ENCODE measurements around the gene FMNL2. TPM values are rescaled to one million over a fixed set of nuclear protein-coding genes. Genes with fewer than 3 reads are reported as not detected.

Gene FMNL2
- 30.6 TPM for polyA plus RNA-seq (2013, experiment 1 of 2)
- polyA plus RNA-seq (2013, experiment 2 of 2): 30.8 TPM

DNA sequence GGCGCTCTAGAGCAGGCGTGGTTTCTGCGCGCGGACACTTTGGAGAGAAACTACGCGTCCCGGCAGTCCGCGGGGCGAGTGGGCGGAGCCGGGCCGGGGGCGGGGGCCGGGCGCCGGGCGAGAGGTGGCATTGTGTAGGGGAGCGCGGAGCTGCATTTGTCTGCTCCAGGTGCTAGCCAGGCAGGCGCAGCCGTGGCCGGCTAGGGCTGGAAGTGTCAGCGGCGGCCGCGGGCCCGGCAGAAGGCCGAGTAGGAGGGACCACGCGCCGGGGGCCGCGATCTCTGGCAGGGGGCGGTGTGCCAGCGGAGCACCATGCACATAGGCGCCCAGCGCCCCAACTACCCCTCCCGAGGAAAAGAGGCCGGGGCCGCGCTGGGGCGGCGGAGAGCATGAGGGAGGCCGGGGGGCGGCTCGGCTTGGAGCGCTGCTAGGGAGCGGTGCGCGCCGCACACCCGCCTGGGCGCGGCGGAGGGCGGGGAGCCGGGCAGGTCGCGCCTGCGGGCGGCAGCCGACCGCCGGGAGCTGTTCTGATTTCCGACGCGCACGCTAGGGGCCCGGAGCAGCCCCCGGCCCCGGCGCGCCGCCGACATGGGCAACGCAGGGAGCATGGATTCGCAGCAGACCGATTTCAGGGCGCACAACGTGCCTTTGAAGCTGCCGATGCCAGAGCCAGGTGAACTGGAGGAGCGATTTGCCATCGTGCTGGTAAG, at the start of gene FMNL2:
FMNL2 (plus strand) TSS at position 159 of the 710 bp plus-strand sequence.
- Histone ChIP-seq H3K4ac (ENCODE audit: low read length) (no peak within 1 kb of the TSS), H2BK12ac (ENCODE audit: low read length) (peak within 1 kb of the TSS; percentile 46), H3K23ac (ENCODE audit: low read depth, low read length, poor library complexity) (peak within 1 kb of the TSS; percentile 86), H3K18ac (ENCODE audit: low read length) (peak within 1 kb of the TSS; percentile 97), H3K4me3 (ENCODE audit: low read length in 2 of 2) (peak within 1 kb of the TSS; percentile 76 to 99), H2AK5ac (ENCODE audit: low read depth, low read length) (peak within 1 kb of the TSS; percentile 57), H3K36me3 (replicated peaks in 1 of 2; ENCODE audit: control insufficient read depth in 2 of 2, insufficient read depth in 2 of 2, low read length in 2 of 2) (peaks cover 0 to 6% of the 10 kb centered on the region in 2 donors), H3K9me3 (replicated peaks in 1 of 2; ENCODE audit: control insufficient read depth in 2 of 2, insufficient read depth in 1 of 2, low read depth in 1 of 2, low read length in 2 of 2) (no peaks in the 10 kb centered on the region), H2BK15ac (ENCODE audit: low read length) (no peak within 1 kb of the TSS), H3K4me2 (ENCODE audit: insufficient read depth, low read length, poor library complexity, severe bottlenecking) (peak within 1 kb of the TSS; percentile 92), H4K91ac (ENCODE audit: low read depth, low read length, poor library complexity) (no peak within 1 kb of the TSS), H3K9ac (ENCODE audit: low read depth, low read length, poor library complexity) (peak within 1 kb of the TSS; percentile 94), H3K27me3 (ENCODE audit: control insufficient read depth in 3 of 3, insufficient read depth in 3 of 3, low read depth in 1 of 3, low read length in 3 of 3) (no peaks in the 10 kb centered on the region), H3K79me1 (ENCODE audit: low read depth, low read length) (no peaks in the 10 kb centered on the region), H3K14ac (ENCODE audit: low read length) (peak within 1 kb of the TSS; percentile 74), H2BK5ac (ENCODE audit: low read length) (peak within 1 kb of the TSS; percentile 35), H3K4me1 (ENCODE audit: control insufficient read depth in 2 of 2, insufficient read depth in 1 of 2, low read depth in 1 of 2, low read length in 2 of 2) (peaks cover 6 to 9% of the 10 kb centered on the region in 2 donors), H2BK120ac (ENCODE audit: low read depth, low read length) (no peak within 1 kb of the TSS), H4K8ac (ENCODE audit: low read depth, low read length) (no peak within 1 kb of the TSS), H2AFZ (ENCODE audit: low read length) (peak within 1 kb of the TSS; percentile 94), H3K27ac (replicated peaks; ENCODE audit: low read length) (peak within 1 kb of the TSS; percentile 72)
- peak; percentile 87 for DNase-seq (ENCODE audit: low spot score)
- no CpG with 5 or more reads among the region's 85 CpGs for WGBS, 2 donors (ENCODE audit: extremely low coverage in 2 of 2, insufficient read length in 2 of 2, insufficient replicate concordance in 1 of 2)

DNA sequence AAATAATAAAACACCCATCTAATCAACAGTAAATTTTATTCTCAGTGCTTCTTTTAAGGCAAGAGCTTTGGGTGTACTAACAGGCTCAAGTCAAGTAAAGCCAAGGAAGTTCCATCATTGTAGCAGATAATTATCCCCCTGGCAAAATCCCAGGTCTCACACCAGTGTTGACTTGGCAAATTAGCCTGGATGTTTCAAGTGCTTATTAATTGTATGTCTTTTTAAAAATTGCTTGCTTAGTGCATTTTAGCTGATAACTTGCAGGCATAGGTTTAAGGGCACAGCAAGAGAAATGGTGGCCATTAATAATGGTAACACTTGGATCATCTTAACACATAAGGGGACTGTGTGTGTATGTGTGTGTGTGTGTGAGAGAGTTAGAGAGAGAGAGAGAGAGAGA, 42.0 kb upstream of the FMNL2 start:
- no peak for DNase-seq (ENCODE audit: low spot score)
- H3K27me3 ChIP-seq (ENCODE audit: control insufficient read depth in 3 of 3, insufficient read depth in 3 of 3, low read depth in 1 of 3, low read length in 3 of 3): peaks cover 0 to 2% (median 0%) of the 10 kb centered on the region in 3 experiments
- no peak overlapping the region for H2BK15ac ChIP-seq (ENCODE audit: low read length)
- H3K18ac ChIP-seq (ENCODE audit: low read length): no peak overlapping the region
- H2BK5ac ChIP-seq (ENCODE audit: low read length): no peak overlapping the region
- H3K36me3 ChIP-seq (replicated peaks in 1 of 2; ENCODE audit: control insufficient read depth in 2 of 2, insufficient read depth in 2 of 2, low read length in 2 of 2): no peaks in the 10 kb centered on the region
- H3K9me3 ChIP-seq (replicated peaks in 1 of 2; ENCODE audit: control insufficient read depth in 2 of 2, insufficient read depth in 1 of 2, low read depth in 1 of 2, low read length in 2 of 2): no peaks in the 10 kb centered on the region
- no peak overlapping the region for H3K4me2 ChIP-seq (ENCODE audit: insufficient read depth, low read length, poor library complexity, severe bottlenecking)
- no peaks in the 10 kb centered on the region for H3K4me1 ChIP-seq (ENCODE audit: control insufficient read depth in 2 of 2, insufficient read depth in 1 of 2, low read depth in 1 of 2, low read length in 2 of 2)
- no peak overlapping the region for H3K4me3 ChIP-seq (ENCODE audit: low read length in 2 of 2)
- no peak overlapping the region for H3K9ac ChIP-seq (ENCODE audit: low read depth, low read length, poor library complexity)
- H3K27ac ChIP-seq (replicated peaks; ENCODE audit: low read length): no peak overlapping the region
- H4K8ac ChIP-seq (ENCODE audit: low read depth, low read length): no peak overlapping the region
- no peak overlapping the region for H3K23ac ChIP-seq (ENCODE audit: low read depth, low read length, poor library complexity)
- H4K91ac ChIP-seq (ENCODE audit: low read depth, low read length, poor library complexity): no peak overlapping the region
- no peak overlapping the region for H2BK120ac ChIP-seq (ENCODE audit: low read depth, low read length)
- no peak overlapping the region for H3K4ac ChIP-seq (ENCODE audit: low read length)
- H3K14ac ChIP-seq (ENCODE audit: low read length): no peak overlapping the region
- no peaks in the 10 kb centered on the region for H3K79me1 ChIP-seq (ENCODE audit: low read depth, low read length)
- no peak overlapping the region for H2BK12ac ChIP-seq (ENCODE audit: low read length)
- no peak overlapping the region for H2AFZ ChIP-seq (ENCODE audit: low read length)
- H2AK5ac ChIP-seq (ENCODE audit: low read depth, low read length): no peak overlapping the region

DNA sequence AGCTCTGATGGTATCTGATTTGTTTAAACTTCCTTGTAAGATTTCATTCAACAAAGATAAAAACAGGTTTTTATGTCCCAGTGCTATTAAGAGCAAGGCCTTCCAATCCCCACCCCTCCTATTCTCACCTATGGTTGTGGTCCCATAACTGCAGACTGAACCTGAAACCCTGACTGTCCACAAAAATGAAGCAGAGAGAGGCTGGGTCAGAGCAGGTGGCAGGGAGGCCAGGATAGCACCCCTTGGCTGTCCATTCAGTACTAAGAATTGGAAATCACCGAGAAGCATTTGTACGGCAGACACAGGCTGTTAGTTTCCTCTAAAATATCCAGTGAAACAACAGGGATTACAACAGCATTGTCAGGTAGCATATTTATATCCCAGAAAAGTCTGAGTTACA, 37.3 kb upstream of the FMNL2 start:
- no peak overlapping the region for H4K8ac ChIP-seq (ENCODE audit: low read depth, low read length)
- no peak overlapping the region for H3K9ac ChIP-seq (ENCODE audit: low read depth, low read length, poor library complexity)
- H3K79me1 ChIP-seq (ENCODE audit: low read depth, low read length): no peaks in the 10 kb centered on the region
- no peak overlapping the region for H3K27ac ChIP-seq (replicated peaks; ENCODE audit: low read length)
- no peaks in the 10 kb centered on the region for H3K36me3 ChIP-seq (replicated peaks in 1 of 2; ENCODE audit: control insufficient read depth in 2 of 2, insufficient read depth in 2 of 2, low read length in 2 of 2)
- H2AFZ ChIP-seq (ENCODE audit: low read length): no peak overlapping the region
- H3K18ac ChIP-seq (ENCODE audit: low read length): no peak overlapping the region
- peaks cover 0 to 2% (median 0%) of the 10 kb centered on the region in 3 experiments for H3K27me3 ChIP-seq (ENCODE audit: control insufficient read depth in 3 of 3, insufficient read depth in 3 of 3, low read depth in 1 of 3, low read length in 3 of 3)
- H3K4me3 ChIP-seq (ENCODE audit: low read length in 2 of 2): no peak overlapping the region
- no peak for DNase-seq (ENCODE audit: low spot score)
- H3K4me2 ChIP-seq (ENCODE audit: insufficient read depth, low read length, poor library complexity, severe bottlenecking): no peak overlapping the region
- no peak overlapping the region for H2BK5ac ChIP-seq (ENCODE audit: low read length)
- no peak overlapping the region for H2BK12ac ChIP-seq (ENCODE audit: low read length)
- no peaks in the 10 kb centered on the region for H3K9me3 ChIP-seq (replicated peaks in 1 of 2; ENCODE audit: control insufficient read depth in 2 of 2, insufficient read depth in 1 of 2, low read depth in 1 of 2, low read length in 2 of 2)
- no peak overlapping the region for H3K23ac ChIP-seq (ENCODE audit: low read depth, low read length, poor library complexity)
- no peak overlapping the region for H3K4ac ChIP-seq (ENCODE audit: low read length)
- H4K91ac ChIP-seq (ENCODE audit: low read depth, low read length, poor library complexity): no peak overlapping the region
- no peak overlapping the region for H2AK5ac ChIP-seq (ENCODE audit: low read depth, low read length)
- no CpG with 5 or more reads among the region's 2 CpGs for WGBS, 2 donors (ENCODE audit: extremely low coverage in 2 of 2, insufficient read length in 2 of 2, insufficient replicate concordance in 1 of 2)
- H3K14ac ChIP-seq (ENCODE audit: low read length): no peak overlapping the region
- H2BK15ac ChIP-seq (ENCODE audit: low read length): no peak overlapping the region
- no peaks in the 10 kb centered on the region for H3K4me1 ChIP-seq (ENCODE audit: control insufficient read depth in 2 of 2, insufficient read depth in 1 of 2, low read depth in 1 of 2, low read length in 2 of 2)
- no peak overlapping the region for H2BK120ac ChIP-seq (ENCODE audit: low read depth, low read length)

DNA sequence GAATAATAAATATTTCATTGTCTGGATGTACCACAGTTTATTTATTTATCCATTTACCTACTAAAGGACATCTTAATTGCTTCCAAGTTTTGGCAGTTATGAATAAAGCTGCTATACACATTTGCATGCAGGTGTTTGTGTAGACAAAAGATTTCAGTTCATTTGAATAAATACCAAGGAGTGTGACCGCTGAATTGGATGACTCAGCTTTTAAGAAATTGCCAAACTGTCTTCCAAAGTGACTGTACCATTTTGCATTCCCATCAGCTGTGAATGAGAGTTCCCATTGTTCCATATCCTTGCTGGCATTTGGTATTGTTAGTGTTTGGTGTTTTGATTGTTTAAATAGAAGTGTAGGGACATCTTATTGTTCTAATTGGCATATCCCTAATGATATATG, 36.2 kb upstream of the FMNL2 start:
- H2BK12ac ChIP-seq (ENCODE audit: low read length): no peak overlapping the region
- no peak overlapping the region for H3K23ac ChIP-seq (ENCODE audit: low read depth, low read length, poor library complexity)
- H3K79me1 ChIP-seq (ENCODE audit: low read depth, low read length): no peaks in the 10 kb centered on the region
- H2AK5ac ChIP-seq (ENCODE audit: low read depth, low read length): no peak overlapping the region
- no peak overlapping the region for H3K4me3 ChIP-seq (ENCODE audit: low read length in 2 of 2)
- H3K36me3 ChIP-seq (replicated peaks in 1 of 2; ENCODE audit: control insufficient read depth in 2 of 2, insufficient read depth in 2 of 2, low read length in 2 of 2): no peaks in the 10 kb centered on the region
- no peak overlapping the region for H3K4me2 ChIP-seq (ENCODE audit: insufficient read depth, low read length, poor library complexity, severe bottlenecking)
- no peak overlapping the region for H2AFZ ChIP-seq (ENCODE audit: low read length)
- no peak overlapping the region for H4K91ac ChIP-seq (ENCODE audit: low read depth, low read length, poor library complexity)
- WGBS, 2 donors (ENCODE audit: extremely low coverage in 2 of 2, insufficient read length in 2 of 2, insufficient replicate concordance in 1 of 2): no CpG with 5 or more reads among the region's 1 CpG
- no peak overlapping the region for H3K9ac ChIP-seq (ENCODE audit: low read depth, low read length, poor library complexity)
- H4K8ac ChIP-seq (ENCODE audit: low read depth, low read length): no peak overlapping the region
- H3K27ac ChIP-seq (replicated peaks; ENCODE audit: low read length): no peak overlapping the region
- DNase-seq (ENCODE audit: low spot score): no peak
- H3K18ac ChIP-seq (ENCODE audit: low read length): no peak overlapping the region
- no peak overlapping the region for H2BK15ac ChIP-seq (ENCODE audit: low read length)
- no peak overlapping the region for H2BK120ac ChIP-seq (ENCODE audit: low read depth, low read length)
- H3K9me3 ChIP-seq (replicated peaks in 1 of 2; ENCODE audit: control insufficient read depth in 2 of 2, insufficient read depth in 1 of 2, low read depth in 1 of 2, low read length in 2 of 2): no peaks in the 10 kb centered on the region
- H2BK5ac ChIP-seq (ENCODE audit: low read length): no peak overlapping the region
- peaks cover 0 to 2% (median 0%) of the 10 kb centered on the region in 3 experiments for H3K27me3 ChIP-seq (ENCODE audit: control insufficient read depth in 3 of 3, insufficient read depth in 3 of 3, low read depth in 1 of 3, low read length in 3 of 3)
- no peak overlapping the region for H3K4ac ChIP-seq (ENCODE audit: low read length)
- no peaks in the 10 kb centered on the region for H3K4me1 ChIP-seq (ENCODE audit: control insufficient read depth in 2 of 2, insufficient read depth in 1 of 2, low read depth in 1 of 2, low read length in 2 of 2)
- no peak overlapping the region for H3K14ac ChIP-seq (ENCODE audit: low read length)
